ENCODE data around the gene FAM118A.

- TF ChIP-seq SP1 (CRISPR knock-in tag; IDR thresholded peaks at IDR 0.05) (no peak), CEBPG (CRISPR knock-in tag; IDR thresholded peaks at IDR 0.05) (no peak), CEBPG (tag; conservative IDR thresholded peaks at IDR 0.05 in 1 of 2, IDR thresholded peaks at IDR 0.05 in 1 of 2) (no peak), TAF1 (IDR thresholded peaks at IDR 0.05; ENCODE audit: control insufficient read depth, extremely low read depth, insufficient read depth, low read length, severe bottlenecking) (no peak), MEF2A (IDR thresholded peaks at IDR 0.05; ENCODE audit: control insufficient read depth, low read depth, low read length) (no peak), STAG1 (CRISPR knock-in tag; IDR thresholded peaks at IDR 0.05; ENCODE audit: borderline replicate concordance) (no peak)
- TF ChIP-seq, protein P1, sequence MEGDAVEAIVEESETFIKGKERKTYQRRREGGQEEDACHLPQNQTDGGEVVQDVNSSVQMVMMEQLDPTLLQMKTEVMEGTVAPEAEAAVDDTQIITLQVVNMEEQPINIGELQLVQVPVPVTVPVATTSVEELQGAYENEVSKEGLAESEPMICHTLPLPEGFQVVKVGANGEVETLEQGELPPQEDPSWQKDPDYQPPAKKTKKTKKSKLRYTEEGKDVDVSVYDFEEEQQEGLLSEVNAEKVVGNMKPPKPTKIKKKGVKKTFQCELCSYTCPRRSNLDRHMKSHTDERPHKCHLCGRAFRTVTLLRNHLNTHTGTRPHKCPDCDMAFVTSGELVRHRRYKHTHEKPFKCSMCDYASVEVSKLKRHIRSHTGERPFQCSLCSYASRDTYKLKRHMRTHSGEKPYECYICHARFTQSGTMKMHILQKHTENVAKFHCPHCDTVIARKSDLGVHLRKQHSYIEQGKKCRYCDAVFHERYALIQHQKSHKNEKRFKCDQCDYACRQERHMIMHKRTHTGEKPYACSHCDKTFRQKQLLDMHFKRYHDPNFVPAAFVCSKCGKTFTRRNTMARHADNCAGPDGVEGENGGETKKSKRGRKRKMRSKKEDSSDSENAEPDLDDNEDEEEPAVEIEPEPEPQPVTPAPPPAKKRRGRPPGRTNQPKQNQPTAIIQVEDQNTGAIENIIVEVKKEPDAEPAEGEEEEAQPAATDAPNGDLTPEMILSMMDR (IDR thresholded peaks at IDR 0.05 in 2 of 3, conservative IDR thresholded peaks at IDR 0.05 in 1 of 3; ENCODE audit: insufficient read depth in 2 of 3, low read depth in 1 of 3, low read length in 3 of 3) = no peak
Observed at GRCh38 chr22:45281010-45281409, 28.7 kb upstream of the FAM118A start.

All from K562 (cell line).